HCT116 (cell line): Measurements from ENCODE around the gene C10orf143. TPM values are rescaled to one million over a fixed set of nuclear protein-coding genes. Genes with fewer than 3 reads are reported as not detected.

Experiments
- ATAC-seq: fragments of 200-7000 bp; cut with Tn5 transposase; 2 replicates; pipeline ENCODE4 v1.9.1; 2020; ENCODE audit warnings: mild to moderate bottlenecking, moderate library complexity
- BruUV-seq: library from RNA; stranded (reverse); fragments of 400-500 nt; replicated peaks from 2 replicates; lab custom pipeline; 2021; lab: Mats Ljungman, UMichigan
- CTCF ChIA-PET: fragments of 300-600 bp; sonication (Branson Sonifier 250); formaldehyde crosslinking; loops from one replicate; lab custom pipeline; 2021; ENCODE audit warnings: antibody characterized with exemption; lab: Charles Lee
- POLR2A ChIA-PET: fragments of 300-600, 350-600 bp; sonication (Branson Sonifier 250); formaldehyde crosslinking; loops from one replicate; lab custom pipeline; 2021; ENCODE audit warnings: antibody characterized with exemption; lab: Charles Lee
- RAD21 ChIA-PET, 2 experiments: fragments of 300-600 bp; sonication (Branson Sonifier 250); formaldehyde crosslinking; loops; one replicate each; lab custom pipeline; 2023; ENCODE audit warnings: low total read pairs in 2 of 2; ENCODE audit not compliant: uncharacterized antibody in 2 of 2, unreplicated experiment in 2 of 2, low non-redundant PET in 1 of 2; lab: Charles Lee
- DNase-seq: peaks from one replicate; pipeline ENCODE4 v3.0.0-alpha.2; 2010; ENCODE audit warnings: low read depth, low spot score
- H2AFZ ChIP-seq: fragments of 200-600 bp; shearing (Covaris generic), sonication (generic); 2 replicates; pipeline ENCODE4 v1.6.1; 2017; ENCODE audit warnings: low read depth, mixed run types, mixed read lengths, antibody characterized with exemption, low read length; ENCODE audit not compliant: poor library complexity, severe bottlenecking
- H3K27ac ChIP-seq: 2 replicates; pipeline ENCODE4 v1.5.1; 2012; ENCODE audit warnings: low read depth, low read length
- H3K27me3 ChIP-seq: fragments of 200-600 bp; sonication (generic); 2 replicates; pipeline ENCODE4 v1.6.1; 2016; ENCODE audit warnings: mixed run types, low read length, mixed read lengths; ENCODE audit not compliant: insufficient read depth
- H3K36me3 ChIP-seq, 2 experiments: fragments of 200-500 bp in 1 of 2; fragments of 200-600 bp in 1 of 2; sonication (Bioruptor generic) in 1 of 2; sonication (generic) in 1 of 2; 2 replicates each; pipeline versions ENCODE4 v1.5.1 to v1.6.1; 2014 to 2016; ENCODE audit warnings: low read length in 2 of 2, inconsistent platforms in 1 of 2, mixed read lengths in 1 of 2, mixed run types in 1 of 2; ENCODE audit not compliant: insufficient read depth in 2 of 2, control insufficient read depth in 1 of 2
- H3K4me1 ChIP-seq, 2 experiments: fragments of 200-600 bp in 1 of 2; sonication (generic) in 1 of 2; 2 replicates each; pipeline versions ENCODE4 v1.5.1 to v1.6.1; 2012 to 2017; ENCODE audit warnings: low read length in 2 of 2, inconsistent platforms in 1 of 2, mild to moderate bottlenecking in 1 of 2, mixed read lengths in 1 of 2, mixed run types in 1 of 2, moderate library complexity in 1 of 2; ENCODE audit not compliant: insufficient read depth in 2 of 2, control insufficient read depth in 1 of 2
- H3K4me2 ChIP-seq: fragments of 200-600 bp; sonication (generic); 2 replicates; pipeline ENCODE4 v1.6.1; 2017; ENCODE audit warnings: mixed run types, low read length, mixed read lengths
- H3K4me3 ChIP-seq, 2 experiments: fragments of 200-600 bp in 1 of 2; sonication (generic) in 1 of 2; replicated peaks in 1 of 2; 2 replicates each; pipeline ENCODE4 v1.5.1; 2011 to 2016; ENCODE audit warnings: low read length in 2 of 2, control low read depth in 1 of 2, low read depth in 1 of 2, mild to moderate bottlenecking in 1 of 2, mixed read lengths in 1 of 2, mixed run types in 1 of 2
- H3K79me2 ChIP-seq: fragments of 200-600 bp; sonication (generic); 2 replicates; pipeline ENCODE4 v1.6.1; 2017; ENCODE audit warnings: mild to moderate bottlenecking, mixed run types, low read length, moderate library complexity, mixed read lengths; ENCODE audit not compliant: insufficient read depth
- H3K9ac ChIP-seq: fragments of 200-600 bp; sonication (generic); 2 replicates; pipeline ENCODE4 v1.6.1; 2016; ENCODE audit warnings: low read length, mixed read lengths
- H3K9me2 ChIP-seq: fragments of 200-600 bp; sonication (generic), shearing (Covaris generic); 2 replicates; pipeline ENCODE4 v1.6.1; 2017; ENCODE audit warnings: mixed run types, mild to moderate bottlenecking, moderate library complexity; ENCODE audit not compliant: insufficient read depth
- H3K9me3 ChIP-seq, 2 experiments: fragments of 200-500 bp in 1 of 2; fragments of 200-600 bp in 1 of 2; sonication (Bioruptor generic) in 1 of 2; sonication (generic) in 1 of 2; 2 replicates each; pipeline ENCODE4 v1.6.1; 2014 to 2017; ENCODE audit warnings: low read length in 2 of 2, mixed read lengths in 2 of 2, inconsistent platforms in 1 of 2, low read depth in 1 of 2, mild to moderate bottlenecking in 1 of 2, mixed run types in 1 of 2, moderate library complexity in 1 of 2; ENCODE audit not compliant: control insufficient read depth in 1 of 2, insufficient read depth in 1 of 2
- H4K20me1 ChIP-seq: fragments of 200-600 bp; sonication (generic), shearing (Covaris generic); 2 replicates; pipeline ENCODE4 v1.6.1; 2017; ENCODE audit warnings: mixed run types, mild to moderate bottlenecking, moderate library complexity; ENCODE audit not compliant: insufficient read depth
- EGR1 ChIP-seq: IDR thresholded peaks from 2 replicates; pipeline ENCODE4 v1.6.1; 2012; ENCODE audit warnings: low read depth
- EZH2 ChIP-seq: fragments of 200-600 bp; sonication (generic); IDR thresholded peaks from 2 replicates; pipeline ENCODE4 v1.6.1; 2017; ENCODE audit warnings: antibody characterized with exemption, mixed run types
- EZH2phosphoT487 ChIP-seq: fragments of 200-600 bp; IDR thresholded peaks from 2 replicates; pipeline ENCODE4 v1.6.1; 2018; ENCODE audit warnings: antibody characterized with exemption, borderline replicate concordance
- FOSL1 ChIP-seq: IDR thresholded peaks from 2 replicates; pipeline ENCODE4 v1.6.1; 2012; ENCODE audit warnings: low read depth
- POLR2A ChIP-seq: IDR thresholded peaks from 2 replicates; pipeline ENCODE4 v1.7.0; 2011; ENCODE audit warnings: borderline replicate concordance; ENCODE audit not compliant: insufficient read depth, insufficient read length; ENCODE audit errors: extremely low read depth
- POLR2AphosphoS5 ChIP-seq: IDR thresholded peaks from 2 replicates; pipeline ENCODE4 v1.6.1; 2011; ENCODE audit warnings: mild to moderate bottlenecking, low read depth, low read length, moderate library complexity
- TCF7L2 ChIP-seq: IDR thresholded peaks from 2 replicates; pipeline ENCODE4 v1.7.0; 2011; ENCODE audit warnings: borderline replicate concordance, inconsistent platforms; ENCODE audit not compliant: insufficient read depth, insufficient read length; ENCODE audit errors: extremely low read depth
- ZFX ChIP-seq: fragments of 450-650 bp; IDR thresholded peaks from 2 replicates; pipeline ENCODE4 v1.6.1; 2017
- intact Hi-C: fragments of 100-400 bp; cut with micrococcal nuclease; formaldehyde crosslinking; loops from 2 replicates; pipeline ENCODE4 v1.10.0; 2022
- total RNA-seq: library from RNA; stranded (reverse); gene quantifications from one replicate; pipeline ENCODE4 v1.2.1, GENCODE V29; 2021; ENCODE audit not compliant: unreplicated experiment
- TF ChIP-seq, protein P1 (sequence below), 3 experiments: fragments of 200-600 bp in 1 of 3; sonication (generic) in 1 of 3; IDR thresholded peaks in 2 of 3; conservative IDR thresholded peaks in 1 of 3; 2 replicates each; pipeline ENCODE4 v1.5.1; 2012 to 2017; ENCODE audit warnings: low read depth in 2 of 3, low read length in 2 of 3, antibody characterized with exemption in 1 of 3, borderline replicate concordance in 1 of 3, control low read depth in 1 of 3, mild to moderate bottlenecking in 1 of 3, mixed read lengths in 1 of 3, mixed run types in 1 of 3, moderate library complexity in 1 of 3; ENCODE audit not compliant: insufficient read depth in 1 of 3
- TF ChIP-seq, protein P2 (sequence below): IDR thresholded peaks from 2 replicates; pipeline ENCODE4 v1.6.1; 2011; ENCODE audit warnings: mild to moderate bottlenecking, low read length, moderate library complexity; ENCODE audit not compliant: insufficient replicate concordance; ENCODE audit errors: extremely low read depth
- TF ChIP-seq, protein P3 (sequence below): IDR thresholded peaks from 2 replicates; pipeline ENCODE4 v1.6.1; 2012

Gene C10orf143
- total RNA-seq, 1 experiment from 2014 or later, result 0.66 TPM

DNA sequence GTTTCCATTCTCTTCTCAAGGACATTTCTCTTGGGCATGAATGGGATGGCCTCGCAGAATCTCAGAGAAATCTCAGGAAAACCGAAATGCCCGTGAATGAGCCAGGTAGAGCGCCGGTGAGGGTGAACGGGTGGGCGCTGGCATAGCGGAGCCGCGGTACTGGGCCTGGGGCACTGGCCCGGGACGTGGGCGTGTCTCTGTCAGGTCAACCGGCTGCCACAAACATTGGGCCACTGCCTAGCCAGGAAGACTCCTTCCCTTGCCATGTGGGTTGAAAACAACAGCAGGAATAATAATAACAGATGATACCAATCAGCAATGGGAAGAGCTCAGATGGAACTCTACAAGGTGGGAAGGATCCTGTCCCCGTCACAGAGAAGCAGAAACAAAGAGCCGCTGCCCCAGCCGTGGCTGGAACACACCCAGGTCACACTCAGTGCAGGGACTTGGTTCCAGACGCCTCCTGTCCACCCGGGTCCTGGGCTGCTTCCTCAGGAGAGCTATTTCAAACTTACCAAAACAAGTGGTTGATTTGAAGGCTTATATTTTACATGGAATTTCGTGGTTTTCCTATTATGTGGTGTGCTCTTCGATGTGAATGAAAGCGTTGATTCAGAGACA lies 95.4 kb downstream of the C10orf143 start:
- intact Hi-C loops, result no loop called here
- no peak for DNase-seq
- Histone ChIP-seq H3K4me3 (no peak overlapping the region), H4K20me1 (no peaks in the 10 kb centered on the region), H3K36me3 (no peaks in the 10 kb centered on the region), H3K4me2 (no peak overlapping the region), H3K9me2 (no peaks in the 10 kb centered on the region), H3K79me2 (no peaks in the 10 kb centered on the region), H3K9me3 (no peaks in the 10 kb centered on the region), H2AFZ (no peak overlapping the region), H3K9ac (no peak overlapping the region), H3K27me3 (no peaks in the 10 kb centered on the region), H3K27ac (no peak overlapping the region), H3K4me1 (no peaks in the 10 kb centered on the region)
- no TSS peak for BruUV-seq
- ATAC-seq, result no peak
- RAD21 ChIA-PET, result no interaction called here
- TF ChIP-seq, protein P1, sequence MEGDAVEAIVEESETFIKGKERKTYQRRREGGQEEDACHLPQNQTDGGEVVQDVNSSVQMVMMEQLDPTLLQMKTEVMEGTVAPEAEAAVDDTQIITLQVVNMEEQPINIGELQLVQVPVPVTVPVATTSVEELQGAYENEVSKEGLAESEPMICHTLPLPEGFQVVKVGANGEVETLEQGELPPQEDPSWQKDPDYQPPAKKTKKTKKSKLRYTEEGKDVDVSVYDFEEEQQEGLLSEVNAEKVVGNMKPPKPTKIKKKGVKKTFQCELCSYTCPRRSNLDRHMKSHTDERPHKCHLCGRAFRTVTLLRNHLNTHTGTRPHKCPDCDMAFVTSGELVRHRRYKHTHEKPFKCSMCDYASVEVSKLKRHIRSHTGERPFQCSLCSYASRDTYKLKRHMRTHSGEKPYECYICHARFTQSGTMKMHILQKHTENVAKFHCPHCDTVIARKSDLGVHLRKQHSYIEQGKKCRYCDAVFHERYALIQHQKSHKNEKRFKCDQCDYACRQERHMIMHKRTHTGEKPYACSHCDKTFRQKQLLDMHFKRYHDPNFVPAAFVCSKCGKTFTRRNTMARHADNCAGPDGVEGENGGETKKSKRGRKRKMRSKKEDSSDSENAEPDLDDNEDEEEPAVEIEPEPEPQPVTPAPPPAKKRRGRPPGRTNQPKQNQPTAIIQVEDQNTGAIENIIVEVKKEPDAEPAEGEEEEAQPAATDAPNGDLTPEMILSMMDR (IDR thresholded peaks at IDR 0.05 in 2 of 3, conservative IDR thresholded peaks at IDR 0.05 in 1 of 3; ENCODE audit: borderline replicate concordance in 1 of 3, insufficient read depth in 1 of 3, low read depth in 2 of 3, low read length in 2 of 3), result no peak
- TF ChIP-seq, protein P2, sequence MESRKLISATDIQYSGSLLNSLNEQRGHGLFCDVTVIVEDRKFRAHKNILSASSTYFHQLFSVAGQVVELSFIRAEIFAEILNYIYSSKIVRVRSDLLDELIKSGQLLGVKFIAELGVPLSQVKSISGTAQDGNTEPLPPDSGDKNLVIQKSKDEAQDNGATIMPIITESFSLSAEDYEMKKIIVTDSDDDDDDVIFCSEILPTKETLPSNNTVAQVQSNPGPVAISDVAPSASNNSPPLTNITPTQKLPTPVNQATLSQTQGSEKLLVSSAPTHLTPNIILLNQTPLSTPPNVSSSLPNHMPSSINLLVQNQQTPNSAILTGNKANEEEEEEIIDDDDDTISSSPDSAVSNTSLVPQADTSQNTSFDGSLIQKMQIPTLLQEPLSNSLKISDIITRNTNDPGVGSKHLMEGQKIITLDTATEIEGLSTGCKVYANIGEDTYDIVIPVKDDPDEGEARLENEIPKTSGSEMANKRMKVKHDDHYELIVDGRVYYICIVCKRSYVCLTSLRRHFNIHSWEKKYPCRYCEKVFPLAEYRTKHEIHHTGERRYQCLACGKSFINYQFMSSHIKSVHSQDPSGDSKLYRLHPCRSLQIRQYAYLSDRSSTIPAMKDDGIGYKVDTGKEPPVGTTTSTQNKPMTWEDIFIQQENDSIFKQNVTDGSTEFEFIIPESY, result no peak
- TF ChIP-seq, protein P3, sequence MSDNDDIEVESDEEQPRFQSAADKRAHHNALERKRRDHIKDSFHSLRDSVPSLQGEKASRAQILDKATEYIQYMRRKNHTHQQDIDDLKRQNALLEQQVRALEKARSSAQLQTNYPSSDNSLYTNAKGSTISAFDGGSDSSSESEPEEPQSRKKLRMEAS, result no peak
- TF ChIP-seq EZH2phosphoT487, result no peak
- no peak for TF ChIP-seq EZH2
- no peak for TF ChIP-seq FOSL1
- no peak for TF ChIP-seq POLR2A
- TF ChIP-seq EGR1, result no peak
- no peak for TF ChIP-seq TCF7L2
- no peak for TF ChIP-seq POLR2AphosphoS5
- TF ChIP-seq ZFX, result no peak
- POLR2A ChIA-PET, result no interaction called here
- CTCF ChIA-PET, result no interaction called here
